ENCODE measurements around the gene SIX2.

Gene SIX2

GRCh38 chr2:44965684-44966083 is 43.6 kb downstream of the SIX2 start:
- DNase-seq (ENCODE audit: extremely low spot score): no peak
- ChIA-PET CTCF (interaction anchor here (0.8 to 0.9 kb wide), 2 partner anchors 10 to 284 kb away, joined by 3 read pairs; no protein-coding TSS in a partner anchor), POLR2A (no interaction called here)
- TF ChIP-seq LEF1 (IDR thresholded peaks at IDR 0.05; ENCODE audit: borderline replicate concordance) (no peak), SUZ12 (IDR thresholded peaks at IDR 0.05) (no peak), BHLHE40 (IDR thresholded peaks at IDR 0.05; ENCODE audit: borderline replicate concordance) (no peak), L3MBTL2 (conservative IDR thresholded peaks at IDR 0.05) (no peak), PKNOX1 (IDR thresholded peaks at IDR 0.05) (no peak), NFRKB (IDR thresholded peaks at IDR 0.05) (no peak), SP1 (IDR thresholded peaks at IDR 0.05) (no peak), ARNT (IDR thresholded peaks at IDR 0.05) (no peak), CTBP1 (IDR thresholded peaks at IDR 0.05; ENCODE audit: borderline replicate concordance) (no peak), TARDBP (IDR thresholded peaks at IDR 0.05) (no peak), ELF4 (IDR thresholded peaks at IDR 0.05) (no peak), FOXM1 (IDR thresholded peaks at IDR 0.05; ENCODE audit: borderline replicate concordance) (no peak), HDGF (IDR thresholded peaks at IDR 0.05; ENCODE audit: borderline replicate concordance) (no peak)

GRCh38 chr2:44964752-44965236 is 44.5 kb downstream of the SIX2 start:
- POLR2A ChIA-PET: no interaction called here
- DNase-seq (ENCODE audit: extremely low spot score): peak; percentile 48
- no peak for TF ChIP-seq PKNOX1 (IDR thresholded peaks at IDR 0.05)
- no peak for TF ChIP-seq TARDBP (IDR thresholded peaks at IDR 0.05)
- no peak for TF ChIP-seq SP1 (IDR thresholded peaks at IDR 0.05)
- TF ChIP-seq FOXA1 (IDR thresholded peaks at IDR 0.05): no peak
- no peak for TF ChIP-seq ZNF384 (IDR thresholded peaks at IDR 0.05)
- no peak for TF ChIP-seq FOXK2 (IDR thresholded peaks at IDR 0.05)
- TF ChIP-seq ELF4 (IDR thresholded peaks at IDR 0.05): no peak
- TF ChIP-seq SUZ12 (IDR thresholded peaks at IDR 0.05): no peak
- TF ChIP-seq CTBP1 (IDR thresholded peaks at IDR 0.05; ENCODE audit: borderline replicate concordance): no peak
- TF ChIP-seq FOXM1 (IDR thresholded peaks at IDR 0.05; ENCODE audit: borderline replicate concordance): no peak
- no peak for TF ChIP-seq BHLHE40 (IDR thresholded peaks at IDR 0.05; ENCODE audit: borderline replicate concordance)
- no peak for TF ChIP-seq ARNT (IDR thresholded peaks at IDR 0.05)
- no peak for TF ChIP-seq L3MBTL2 (conservative IDR thresholded peaks at IDR 0.05)
- no peak for TF ChIP-seq HDGF (IDR thresholded peaks at IDR 0.05; ENCODE audit: borderline replicate concordance)
- no peak for TF ChIP-seq LEF1 (IDR thresholded peaks at IDR 0.05; ENCODE audit: borderline replicate concordance)
- CTCF ChIA-PET: interaction anchor here (0.7 to 1.2 kb wide), 5 partner anchors 9 to 1954 kb away, joined by 3 to 6 read pairs (median 3); no protein-coding TSS in a partner anchor

- DNase-seq (ENCODE audit: extremely low spot score): no peak
- TF ChIP-seq SP1 (IDR thresholded peaks at IDR 0.05) (no peak), NFRKB (IDR thresholded peaks at IDR 0.05) (no peak), CTBP1 (IDR thresholded peaks at IDR 0.05; ENCODE audit: borderline replicate concordance) (no peak), PKNOX1 (IDR thresholded peaks at IDR 0.05) (no peak), L3MBTL2 (conservative IDR thresholded peaks at IDR 0.05) (no peak), FOXA1 (IDR thresholded peaks at IDR 0.05) (no peak), HDGF (IDR thresholded peaks at IDR 0.05; ENCODE audit: borderline replicate concordance) (no peak), TARDBP (IDR thresholded peaks at IDR 0.05) (no peak)
- ChIA-PET CTCF (no interaction called here), POLR2A (no interaction called here)
Observed at GRCh38 chr2:44962176-44962695, 47.0 kb downstream of the SIX2 start.

GRCh38 chr2:44960871-44961270 is 48.4 kb downstream of the SIX2 start:
- TF ChIP-seq LEF1 (IDR thresholded peaks at IDR 0.05; ENCODE audit: borderline replicate concordance): no peak
- DNase-seq (ENCODE audit: extremely low spot score): no peak
- ChIA-PET CTCF (no interaction called here), POLR2A (no interaction called here)

- CTCF ChIA-PET: no interaction called here
- TF ChIP-seq LEF1 (IDR thresholded peaks at IDR 0.05; ENCODE audit: borderline replicate concordance) (no peak), ELF4 (IDR thresholded peaks at IDR 0.05) (no peak), SUZ12 (IDR thresholded peaks at IDR 0.05) (no peak), ZNF384 (IDR thresholded peaks at IDR 0.05) (no peak), BHLHE40 (IDR thresholded peaks at IDR 0.05; ENCODE audit: borderline replicate concordance) (no peak), NFRKB (IDR thresholded peaks at IDR 0.05) (no peak), ARNT (IDR thresholded peaks at IDR 0.05) (no peak), FOXK2 (IDR thresholded peaks at IDR 0.05) (no peak), FOXM1 (IDR thresholded peaks at IDR 0.05; ENCODE audit: borderline replicate concordance) (no peak), TARDBP (IDR thresholded peaks at IDR 0.05) (no peak), HDGF (IDR thresholded peaks at IDR 0.05; ENCODE audit: borderline replicate concordance) (no peak), L3MBTL2 (conservative IDR thresholded peaks at IDR 0.05) (no peak), CTBP1 (IDR thresholded peaks at IDR 0.05; ENCODE audit: borderline replicate concordance) (no peak), PKNOX1 (IDR thresholded peaks at IDR 0.05) (no peak), SP1 (IDR thresholded peaks at IDR 0.05) (no peak), FOXA1 (IDR thresholded peaks at IDR 0.05) (no peak)
- POLR2A ChIA-PET: no interaction called here
- no peak for DNase-seq (ENCODE audit: extremely low spot score)
Observed at GRCh38 chr2:44959855-44960254, 49.4 kb downstream of the SIX2 start.

Measured in HEK293T (cell line).